GM19468 (cell line): ENCODE measurements around the gene SLC25A31.

ENCODE experiments used
- ATAC-seq: cut with Tn5 transposase; IDR thresholded peaks from one replicate; pipeline ENCODE4 v1.9.1; 2021; ENCODE audit warnings: mild to moderate bottlenecking, moderate library complexity, moderate number of reproducible peaks; ENCODE audit not compliant: unreplicated experiment; ENCODE audit errors: extremely low read depth

SLC25A31 gene

GRCh38 chr4:127776620-127777019 is 46.4 kb downstream of the SLC25A31 start:
- ATAC-seq = no peak

- no peak for ATAC-seq
These were observed 47.3 kb downstream of the SLC25A31 start for GRCh38 chr4:127777487-127777886.

GRCh38 chr4:127778102-127778501 is 47.9 kb downstream of the SLC25A31 start:
- no peak for ATAC-seq

- ATAC-seq = no peak
These were observed 50.4 kb downstream of the SLC25A31 start for GRCh38 chr4:127780598-127780997.

- no peak for ATAC-seq
These were observed 51.3 kb downstream of the SLC25A31 start for GRCh38 chr4:127781300-127782024.

- peak; percentile 77 for ATAC-seq
These were observed 51.8 kb downstream of the SLC25A31 start for GRCh38 chr4:127782025-127782274.

GRCh38 chr4:127782275-127783025 is 52.2 kb downstream of the SLC25A31 start, which contains the start of gene HSPA4L:
Gene HSPA4L, plus strand, starts transcription at chr4:127782322. Its CDS starts 229 bp downstream, at chr4:127782551.
- ATAC-seq = peak; percentile 9

- ATAC-seq = peak; percentile 4
These were observed 53.0 kb downstream of the SLC25A31 start for GRCh38 chr4:127783026-127783769.

GRCh38 chr4:127783955-127784770 is 54.0 kb downstream of the SLC25A31 start:
- ATAC-seq = no peak

- no peak for ATAC-seq
These were observed 58.3 kb downstream of the SLC25A31 start for GRCh38 chr4:127788517-127788916.

GRCh38 chr4:127791391-127791790 is 61.2 kb downstream of the SLC25A31 start:
- no peak for ATAC-seq

GRCh38 chr4:127793528-127793927 is 63.3 kb downstream of the SLC25A31 start:
- no peak for ATAC-seq

GRCh38 chr4:127799711-127800110 is 69.5 kb downstream of the SLC25A31 start:
- no peak for ATAC-seq

GRCh38 chr4:127809173-127809800 is 79.1 kb downstream of the SLC25A31 start:
- no peak for ATAC-seq

GRCh38 chr4:127810551-127810950 is 80.4 kb downstream of the SLC25A31 start:
- ATAC-seq = no peak

- ATAC-seq = no peak
These were observed 92.2 kb downstream of the SLC25A31 start for GRCh38 chr4:127822430-127822829.
